ENCODE results near the gene KCNJ9. TPM values are rescaled to one million over a fixed set of nuclear protein-coding genes. Genes with fewer than 3 reads are reported as not detected.

KCNJ9 gene
- total RNA-seq, 2 donors from 2014 or later, result 0.05 TPM; not detected in 1

DNA sequence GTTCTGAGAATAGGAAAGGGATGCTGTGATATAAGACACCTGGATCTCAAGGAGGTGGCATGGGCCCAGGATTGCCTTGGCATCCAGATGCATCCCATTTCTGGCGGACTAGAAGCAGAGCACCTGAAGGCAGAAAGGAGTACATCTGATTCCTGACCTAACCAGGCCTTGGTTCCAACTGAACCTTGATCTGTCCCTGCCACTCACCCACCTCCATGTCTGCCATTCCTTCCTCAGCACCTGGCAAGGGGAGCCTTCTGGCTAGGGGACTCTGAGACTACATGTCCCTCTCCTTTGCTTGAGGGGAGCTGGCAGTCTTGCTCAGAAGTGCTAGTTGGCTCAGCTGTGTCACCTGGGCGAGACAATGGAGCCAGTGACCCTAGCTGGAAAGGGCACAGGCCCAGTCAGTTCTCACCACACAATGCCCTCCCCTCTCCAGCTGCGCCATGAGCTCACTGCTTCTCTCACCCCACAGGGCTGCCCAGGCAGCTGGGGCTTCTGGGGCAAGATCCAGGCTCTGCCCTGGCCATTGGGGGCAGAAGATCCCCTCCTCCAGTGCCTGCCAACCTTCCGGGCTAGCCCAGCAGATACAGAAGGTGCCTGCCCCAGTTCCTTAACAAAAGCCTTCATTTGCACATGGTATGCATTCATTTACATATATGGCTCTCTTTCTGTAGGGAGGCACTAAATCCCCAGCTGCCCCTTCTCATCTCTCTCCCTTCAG lies 14.2 kb downstream of the KCNJ9 start:
- DNase-seq (no peak), ATAC-seq (replicated peaks in 1 of 2) (no peak)
- H3K4me1 Mint-ChIP-seq (ENCODE audit: low read depth), result peaks cover 33% of the 10 kb centered on the region
- H3K27ac Mint-ChIP-seq, result peak overlapping the region; percentile 4
- no peaks in the 10 kb centered on the region for H3K27me3 Mint-ChIP-seq (ENCODE audit: low read depth)
- H3K4me3 Mint-ChIP-seq, result peak overlapping the region in 1 of 2 donors; percentile 94
- peaks cover 2% of the 10 kb centered on the region in 2 donors for H3K36me3 Mint-ChIP-seq (ENCODE audit: insufficient read depth in 2 of 2)
- H3K9me3 Mint-ChIP-seq, result no peaks in the 10 kb centered on the region

DNA sequence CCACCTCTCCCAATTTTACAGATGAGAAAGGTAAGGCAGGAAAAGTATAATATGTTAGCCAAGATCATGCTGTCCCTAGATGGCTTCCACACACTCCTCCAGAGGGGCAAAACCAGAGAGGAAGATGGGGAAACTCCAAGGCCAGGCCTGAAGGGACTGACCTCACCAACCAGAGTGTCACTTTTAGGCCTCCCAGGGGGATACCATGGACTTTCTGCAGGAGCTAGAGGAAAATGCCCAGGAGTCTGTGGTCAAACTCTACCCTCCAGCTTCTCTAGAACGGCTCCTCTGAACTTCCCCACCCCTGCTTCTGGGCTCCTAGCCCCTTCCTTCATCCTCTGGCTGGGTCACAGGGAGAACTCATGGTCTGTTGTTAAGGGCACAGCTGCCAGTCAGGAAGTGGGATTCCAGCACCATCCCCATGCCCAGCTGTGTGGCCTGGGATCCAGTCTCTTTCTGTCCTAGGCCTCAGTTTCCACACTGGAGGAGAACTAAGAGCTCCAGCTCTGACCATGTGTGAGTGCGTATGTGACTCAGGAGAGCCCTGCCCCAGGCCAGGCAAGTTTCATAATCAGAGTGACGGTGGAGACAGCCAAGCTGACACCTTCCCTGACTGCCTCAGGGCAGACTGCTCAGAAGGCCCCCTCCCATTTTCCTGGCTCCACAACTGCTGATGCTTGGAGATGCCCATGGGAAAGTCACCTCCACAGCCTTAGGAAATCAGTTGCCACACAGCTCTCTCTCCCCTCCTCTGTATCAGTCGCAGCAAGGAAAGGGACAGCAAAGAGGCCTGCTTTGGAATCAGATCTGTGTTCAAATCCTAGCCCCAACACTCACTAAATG lies 15.2 kb downstream of the KCNJ9 start:
- Mint-ChIP-seq H3K27ac (peak overlapping the region; percentile 44), H3K4me1 (ENCODE audit: low read depth) (peaks cover 42% of the 10 kb centered on the region), H3K27me3 (ENCODE audit: low read depth) (no peaks in the 10 kb centered on the region)

DNA sequence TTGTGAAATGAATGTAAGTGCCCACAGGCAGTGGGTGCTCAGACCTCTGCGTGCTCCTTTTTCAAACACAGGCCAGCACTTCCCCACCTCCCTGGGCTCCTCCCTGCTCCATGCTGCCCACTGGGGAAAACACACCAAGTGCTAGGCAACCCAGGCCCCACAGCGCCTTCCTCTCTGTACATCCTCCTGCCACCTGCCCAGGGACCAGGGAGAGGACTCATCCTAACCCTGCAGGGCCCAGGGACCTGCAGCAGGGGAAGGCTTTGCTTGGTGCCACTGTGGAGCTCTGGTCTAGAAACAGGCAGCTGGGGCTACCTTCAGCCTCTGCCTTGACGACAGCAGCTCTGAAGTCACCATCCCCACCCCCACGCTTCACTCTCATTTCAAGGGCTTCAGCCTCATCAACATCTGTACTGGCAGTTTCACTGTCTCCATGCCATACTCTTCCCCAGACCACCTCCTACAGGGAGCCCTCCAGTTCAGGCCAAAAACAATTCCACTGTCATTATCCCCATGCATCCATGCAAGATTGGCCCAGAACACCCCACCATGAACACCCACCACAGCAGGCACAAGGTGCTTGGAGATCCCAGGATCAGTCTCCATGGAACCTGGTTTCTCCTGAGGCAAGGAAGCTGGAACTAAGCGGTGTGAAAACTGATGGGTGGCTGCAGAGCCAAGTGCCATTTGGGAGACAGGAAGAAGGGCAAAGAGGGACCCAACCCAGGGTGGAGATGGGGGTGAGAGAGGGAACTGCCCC lies 16.0 kb downstream of the KCNJ9 start:
- no peaks in the 10 kb centered on the region for H3K27me3 Mint-ChIP-seq (ENCODE audit: low read depth)
- H3K27ac Mint-ChIP-seq, result peak overlapping the region; percentile 44
- H3K9me3 Mint-ChIP-seq, result no peaks in the 10 kb centered on the region
- DNase-seq (peak; percentile 56 to 65), ATAC-seq (replicated peaks in 1 of 2) (peak in 1 of 2 donors; percentile 13)
- no peaks in the 10 kb centered on the region for H3K36me3 Mint-ChIP-seq (ENCODE audit: insufficient read depth in 2 of 2)
- H3K4me3 Mint-ChIP-seq, result peak overlapping the region; percentile 82 to 94
- H3K4me1 Mint-ChIP-seq (ENCODE audit: low read depth), result peaks cover 42% of the 10 kb centered on the region

More for the DNA sequence above, 15.2 kb downstream of the KCNJ9 start:
- DNase-seq (no peak), ATAC-seq (replicated peaks in 1 of 2) (no peak)
- Mint-ChIP-seq H3K4me3 (peak overlapping the region; percentile 82 to 94), H3K9me3 (no peaks in the 10 kb centered on the region), H3K36me3 (ENCODE audit: insufficient read depth in 2 of 2) (peaks cover 2% of the 10 kb centered on the region in 2 donors)

DNA sequence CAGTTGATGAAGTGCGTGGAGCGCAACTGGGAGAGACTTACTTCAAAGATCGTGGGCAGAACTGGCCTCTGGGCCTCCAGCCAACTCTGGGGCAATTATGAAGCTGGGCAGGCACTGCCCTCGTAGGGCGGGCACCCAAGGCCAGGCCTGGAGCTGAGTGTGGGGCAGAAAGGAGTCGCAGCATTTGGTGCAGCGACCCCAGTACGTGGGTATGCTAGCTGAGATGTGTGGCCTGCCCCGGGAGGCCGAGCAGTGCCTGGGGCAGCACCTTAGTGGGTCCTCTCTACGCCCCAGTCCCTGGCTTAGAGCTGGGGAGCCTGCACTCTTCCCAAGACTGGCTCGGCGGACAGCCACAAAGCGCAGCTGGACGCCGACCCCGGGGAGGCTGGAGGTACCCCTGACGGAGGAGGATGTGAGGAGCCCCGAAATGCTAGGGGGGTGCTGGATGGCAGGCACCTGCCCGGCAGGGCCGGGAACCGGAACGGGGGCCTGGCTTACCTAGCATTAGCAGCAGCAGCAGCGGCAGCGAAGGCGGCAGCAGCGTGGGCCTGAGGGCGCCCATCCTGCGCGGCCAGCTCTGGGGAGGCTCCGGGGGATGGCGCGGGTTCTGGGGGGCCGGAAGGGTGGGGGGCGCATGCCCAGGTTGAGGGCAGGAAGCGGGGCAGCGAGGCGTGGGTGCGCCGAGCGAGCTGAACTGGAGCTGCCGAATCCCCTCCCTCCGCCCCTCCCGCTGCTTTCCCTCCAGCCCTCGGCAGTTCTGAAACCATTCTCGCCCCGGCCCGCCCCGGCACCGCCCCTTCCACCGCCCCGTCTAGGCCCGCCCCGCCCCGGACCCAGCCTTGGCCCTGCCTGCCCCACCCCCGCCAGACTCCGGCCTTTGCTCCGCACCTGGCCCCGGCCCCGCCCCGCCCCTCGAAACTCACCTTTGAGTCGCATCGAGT lies 16.8 kb downstream of the KCNJ9 start, which contains the start of gene IGSF8:
Gene IGSF8 (minus strand): TSS at position 709 of the 941 bp plus-strand sequence. CDS start 147 bp downstream, at position 562.
- Mint-ChIP-seq H3K27me3 (ENCODE audit: low read depth) (no peaks in the 10 kb centered on the region), H3K4me3 (peak within 1 kb of the TSS; percentile 84 to 94), H3K4me1 (ENCODE audit: low read depth) (peaks cover 42% of the 10 kb centered on the region), H3K27ac (peak within 1 kb of the TSS; percentile 82), H3K36me3 (ENCODE audit: insufficient read depth in 2 of 2) (no peaks in the 10 kb centered on the region), H3K9me3 (no peaks in the 10 kb centered on the region)
- ATAC-seq (replicated peaks in 1 of 2) (peak; percentile 70 to 72), DNase-seq (peak; percentile 93 to 94)

DNA sequence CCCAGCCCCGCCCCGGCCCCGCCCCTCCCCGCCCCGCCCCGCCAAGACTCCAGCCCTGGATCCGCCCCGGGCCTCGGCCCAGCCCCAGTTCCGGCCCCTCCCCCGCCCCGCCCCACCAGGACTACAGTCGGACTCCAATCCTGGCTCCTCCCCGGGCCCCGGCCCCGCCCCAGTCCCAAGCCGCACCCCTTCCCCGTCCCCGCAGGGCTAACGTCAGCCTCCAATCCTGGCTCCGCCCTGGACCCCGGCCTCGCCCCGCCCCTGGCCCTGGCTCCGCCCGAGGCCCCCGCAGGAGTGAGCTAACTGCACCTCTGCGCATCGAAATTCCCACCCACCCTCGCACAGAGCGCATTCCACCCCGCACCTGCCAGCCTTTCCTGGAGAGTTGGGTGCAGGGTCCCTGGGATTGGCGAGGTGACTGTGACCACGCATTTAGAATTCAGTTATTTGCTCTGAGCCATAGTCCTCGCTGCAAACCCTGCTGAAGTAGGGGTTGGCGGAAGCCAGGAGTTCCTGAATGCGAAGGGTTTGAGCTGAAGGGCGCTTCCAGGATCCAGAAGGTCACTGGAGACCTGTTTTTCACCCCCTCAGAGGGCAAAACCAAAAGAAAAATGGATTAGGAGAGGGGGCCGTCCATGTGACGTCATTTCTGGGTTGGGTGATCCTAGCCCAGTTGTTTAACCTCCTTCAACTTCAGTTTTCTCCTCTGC lies 17.7 kb downstream of the KCNJ9 start:
- Mint-ChIP-seq H3K36me3 (ENCODE audit: insufficient read depth in 2 of 2) (no peaks in the 10 kb centered on the region), H3K4me1 (ENCODE audit: low read depth) (peaks cover 42% of the 10 kb centered on the region), H3K4me3 (peak overlapping the region; percentile 84), H3K27me3 (ENCODE audit: low read depth) (no peaks in the 10 kb centered on the region), H3K27ac (peak overlapping the region; percentile 82), H3K9me3 (no peaks in the 10 kb centered on the region)
- ATAC-seq (replicated peaks in 1 of 2) (peak; percentile 84 to 87), DNase-seq (peak; percentile 97 to 98)

DNA sequence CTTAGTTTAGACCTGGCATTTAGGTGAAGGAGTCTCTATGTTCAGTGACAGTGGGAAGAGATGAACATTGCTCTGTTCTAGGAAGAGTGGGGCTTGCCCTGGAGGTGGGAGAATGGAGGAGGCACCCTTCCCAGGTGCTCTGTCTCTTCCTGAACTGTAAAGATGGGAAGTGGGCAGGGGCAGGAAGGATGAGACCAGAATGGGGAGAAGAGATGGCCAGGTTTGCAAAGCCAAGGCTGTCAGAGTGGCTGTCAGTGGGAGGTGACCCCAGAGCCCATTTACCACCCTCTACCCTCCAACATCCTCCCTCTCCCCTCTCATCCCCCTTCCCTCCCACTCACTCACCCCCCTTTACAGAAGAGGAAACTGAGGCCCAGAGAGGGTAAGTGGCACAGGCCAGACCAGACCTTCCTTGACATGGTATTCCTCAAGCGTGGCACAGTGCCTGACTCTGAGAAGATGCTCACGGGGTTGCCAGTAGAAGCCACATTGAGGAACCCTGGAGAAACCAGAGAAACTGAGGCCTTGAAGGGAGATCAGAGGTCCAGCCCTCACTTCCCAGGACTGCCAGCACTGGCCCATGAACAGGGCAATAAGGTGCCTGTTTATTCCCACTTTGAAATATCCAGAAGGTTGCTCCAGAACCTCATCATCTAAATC lies 18.5 kb downstream of the KCNJ9 start:
- Mint-ChIP-seq H3K27ac (peak overlapping the region; percentile 82), H3K9me3 (no peaks in the 10 kb centered on the region), H3K4me3 (peak overlapping the region; percentile 84), H3K4me1 (ENCODE audit: low read depth) (peaks cover 42% of the 10 kb centered on the region), H3K36me3 (ENCODE audit: insufficient read depth in 2 of 2) (no peaks in the 10 kb centered on the region), H3K27me3 (ENCODE audit: low read depth) (no peaks in the 10 kb centered on the region)
- DNase-seq (no peak), ATAC-seq (replicated peaks in 1 of 2) (no peak)

DNA sequence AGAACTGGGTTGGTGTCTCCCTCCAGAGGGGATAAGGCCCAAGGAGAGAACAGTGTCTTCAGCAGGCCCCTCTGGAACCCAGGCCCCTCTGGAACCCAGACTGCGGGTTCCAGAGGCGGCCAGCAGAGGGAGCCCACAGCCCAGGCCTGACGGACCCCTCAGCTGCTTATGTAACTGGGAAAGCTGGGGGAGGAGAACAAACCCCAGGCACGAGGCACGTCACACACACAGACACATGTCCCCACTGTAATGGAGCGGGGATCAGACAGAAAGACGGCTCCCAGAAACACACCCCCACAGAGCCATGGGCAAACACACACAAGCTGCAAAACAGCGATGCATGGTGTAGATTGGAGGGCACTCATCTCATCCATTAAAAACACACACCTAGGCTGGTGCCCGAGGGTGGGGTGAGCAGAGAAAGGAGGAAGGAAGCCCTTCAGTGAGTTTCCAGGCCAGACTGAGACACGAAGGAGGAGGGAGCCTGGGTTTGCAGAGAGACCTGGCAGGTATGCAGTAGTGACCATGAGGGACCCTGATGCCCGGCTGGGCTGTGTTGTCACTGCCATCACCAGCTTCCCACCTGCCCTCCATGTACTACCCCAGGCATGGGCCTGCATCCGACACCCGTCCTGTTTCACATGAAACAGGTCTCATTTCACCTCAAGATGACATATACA lies 19.8 kb downstream of the KCNJ9 start:
- Mint-ChIP-seq H3K4me1 (ENCODE audit: low read depth) (peaks cover 36% of the 10 kb centered on the region), H3K4me3 (peak overlapping the region; percentile 60 to 63), H3K27ac (no peak overlapping the region), H3K36me3 (ENCODE audit: insufficient read depth in 2 of 2) (no peaks in the 10 kb centered on the region), H3K9me3 (no peaks in the 10 kb centered on the region), H3K27me3 (ENCODE audit: low read depth) (no peaks in the 10 kb centered on the region)
- DNase-seq (peak; percentile 74 to 79), ATAC-seq (replicated peaks in 1 of 2) (peak; percentile 19 to 28)

DNA sequence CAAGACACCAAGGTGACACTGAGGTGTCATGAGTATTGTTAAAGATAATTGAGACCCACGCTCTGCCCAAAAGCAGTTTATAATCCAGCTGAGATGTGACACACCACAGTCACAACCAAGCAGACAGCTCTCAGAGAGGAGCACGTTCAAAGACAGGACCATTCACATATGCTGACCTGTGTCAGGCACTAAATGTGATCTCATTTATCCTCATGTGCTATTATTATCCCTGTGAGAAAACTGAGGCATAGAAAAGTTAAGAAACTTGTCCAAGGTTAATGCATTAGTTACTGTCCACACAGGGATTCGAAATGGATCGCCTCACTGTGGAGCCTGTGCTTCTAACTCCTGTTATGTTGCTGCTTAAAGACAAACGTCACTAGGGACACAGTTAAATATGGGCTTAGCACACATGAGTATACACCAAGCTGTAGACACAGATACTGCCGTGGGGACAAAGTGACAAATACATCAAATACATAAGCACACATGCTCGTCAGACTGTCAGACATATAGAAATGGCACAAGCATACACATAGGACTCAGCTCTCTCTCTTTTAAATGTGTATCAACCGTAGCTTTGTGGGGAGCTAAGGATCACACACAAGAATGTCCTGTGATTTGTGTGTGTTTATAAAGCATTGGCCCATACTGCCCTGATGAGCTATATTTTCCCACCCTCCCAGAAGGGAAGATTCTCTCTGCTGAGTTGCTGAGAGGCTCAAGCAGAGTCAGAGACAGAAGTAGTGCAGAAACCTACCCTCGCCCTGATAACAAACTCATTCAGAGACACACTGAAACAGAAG lies 20.6 kb downstream of the KCNJ9 start:
- DNase-seq (no peak), ATAC-seq (replicated peaks in 1 of 2) (no peak)
- H3K27ac Mint-ChIP-seq, result no peak overlapping the region
- no peaks in the 10 kb centered on the region for H3K9me3 Mint-ChIP-seq
- peaks cover 29% of the 10 kb centered on the region for H3K4me1 Mint-ChIP-seq (ENCODE audit: low read depth)
- H3K36me3 Mint-ChIP-seq (ENCODE audit: insufficient read depth in 2 of 2), result no peaks in the 10 kb centered on the region
- no peaks in the 10 kb centered on the region for H3K27me3 Mint-ChIP-seq (ENCODE audit: low read depth)
- H3K4me3 Mint-ChIP-seq, result no peak overlapping the region

DNA sequence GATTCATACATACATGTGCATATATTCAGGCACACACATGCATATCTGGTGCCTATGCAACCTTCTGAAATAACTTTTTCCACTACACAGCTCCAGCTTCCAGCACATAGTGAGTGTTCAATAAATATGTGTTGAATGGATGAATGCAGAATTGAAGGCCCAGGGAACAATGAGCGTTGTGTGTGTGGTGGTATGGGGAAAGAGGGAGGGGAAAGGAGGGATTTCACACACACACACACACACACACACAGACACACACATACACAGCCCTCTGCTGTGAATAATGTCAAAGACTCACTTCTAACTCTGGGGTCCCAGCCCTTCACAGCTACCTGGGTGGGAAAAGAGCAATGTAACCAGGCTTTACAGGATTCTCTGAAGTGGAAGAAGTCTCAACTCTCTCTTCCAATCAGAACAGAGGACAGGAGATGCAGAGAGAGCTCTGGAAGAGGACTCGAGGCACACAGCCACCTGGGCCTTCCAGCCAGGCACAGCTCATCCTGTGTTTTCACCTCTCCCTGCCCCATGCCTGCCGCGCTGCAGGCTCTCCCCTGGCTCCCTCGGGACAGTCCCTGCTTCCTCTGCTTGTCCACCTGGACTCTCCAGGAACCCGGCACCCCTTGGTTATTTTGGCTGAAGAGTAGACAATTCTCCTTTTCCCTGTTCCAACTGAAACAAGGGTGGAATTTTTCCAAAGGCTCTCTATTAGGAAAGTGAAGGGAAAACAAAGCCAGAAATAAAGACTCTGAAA lies 22.5 kb downstream of the KCNJ9 start:
- H3K27ac Mint-ChIP-seq, result no peak overlapping the region
- H3K27me3 Mint-ChIP-seq (ENCODE audit: low read depth), result no peaks in the 10 kb centered on the region
- ATAC-seq (replicated peaks in 1 of 2), result no peak
- H3K9me3 Mint-ChIP-seq, result no peaks in the 10 kb centered on the region
- peaks cover 24% of the 10 kb centered on the region for H3K4me1 Mint-ChIP-seq (ENCODE audit: low read depth)
- H3K4me3 Mint-ChIP-seq, result no peak overlapping the region
- DNase-seq, result no peak
- no peaks in the 10 kb centered on the region for H3K36me3 Mint-ChIP-seq (ENCODE audit: insufficient read depth in 2 of 2)

DNA sequence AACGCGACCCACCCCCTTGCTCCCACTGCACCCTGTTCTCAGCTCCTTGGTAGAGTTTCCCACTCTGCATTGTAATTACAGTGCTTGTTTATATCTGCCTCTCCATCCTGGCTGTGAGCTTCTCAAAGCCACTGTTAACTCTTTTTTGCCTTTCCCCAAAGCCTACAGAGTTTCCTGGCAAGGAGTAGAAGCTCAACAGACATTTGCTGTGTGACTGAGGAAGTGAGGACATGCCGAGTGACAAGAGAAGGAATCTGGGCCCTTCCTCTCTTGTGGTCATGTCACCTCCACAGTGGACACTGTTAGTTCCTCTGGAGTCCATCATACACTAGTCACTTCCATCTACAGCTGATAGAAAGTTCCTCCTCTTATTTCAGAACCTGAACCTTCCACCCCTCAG lies 23.1 kb downstream of the KCNJ9 start:
- Mint-ChIP-seq H3K36me3 (ENCODE audit: insufficient read depth in 2 of 2) (no peaks in the 10 kb centered on the region), H3K27ac (no peak overlapping the region), H3K4me3 (no peak overlapping the region), H3K4me1 (ENCODE audit: low read depth) (peaks cover 25% of the 10 kb centered on the region), H3K9me3 (no peaks in the 10 kb centered on the region), H3K27me3 (ENCODE audit: low read depth) (no peaks in the 10 kb centered on the region)
- DNase-seq (no peak), ATAC-seq (replicated peaks in 1 of 2) (no peak)

Data from activated T-cell treated with anti-CD3 and anti-CD28 coated beads, Interleukin-2, amount 50 U/mL, for 72 hours (primary cell).